Effector memory CD4-positive, alpha-beta T cell (primary cell): ENCODE results near the gene GUSB.
"Not testable (repeated sequence)": the region's sequence is repeated elsewhere in the genome, so short reads cannot be mapped to it uniquely, and the experiment has no call there.

Experiments used
- DNase-seq, 3 donors: peaks; one replicate each; pipeline ENCODE4 v3.0.0-alpha.2; 2020
- H3K27ac ChIP-seq: 2 replicates; pipeline ENCODE4 v1.7.0; 2013; ENCODE audit warnings: mild to moderate bottlenecking, low read length, moderate library complexity; ENCODE audit not compliant: insufficient read depth, poor library complexity, severe bottlenecking
- H3K27me3 ChIP-seq: replicated peaks from 2 replicates; pipeline ENCODE4 v1.7.0; 2013; ENCODE audit warnings: mild to moderate bottlenecking, low read length; ENCODE audit not compliant: insufficient read depth, control insufficient read depth, poor library complexity, severe bottlenecking
- H3K36me3 ChIP-seq: 2 replicates; pipeline ENCODE4 v1.7.0; 2013; ENCODE audit warnings: mild to moderate bottlenecking, low read length, moderate library complexity; ENCODE audit not compliant: control insufficient read depth, insufficient read depth
- H3K4me1 ChIP-seq: 2 replicates; pipeline ENCODE4 v1.7.0; 2013; ENCODE audit warnings: low read length, mild to moderate bottlenecking; ENCODE audit not compliant: control insufficient read depth, insufficient read depth, poor library complexity, severe bottlenecking
- H3K4me3 ChIP-seq: 2 replicates; pipeline ENCODE4 v1.7.0; 2013; ENCODE audit warnings: low read length, low read depth, mild to moderate bottlenecking; ENCODE audit not compliant: insufficient read depth, poor library complexity, severe bottlenecking
- H3K9me3 ChIP-seq: 2 replicates; pipeline ENCODE4 v1.7.0; 2013; ENCODE audit warnings: mild to moderate bottlenecking, low read length, moderate library complexity; ENCODE audit not compliant: control insufficient read depth

GUSB gene

DNA sequence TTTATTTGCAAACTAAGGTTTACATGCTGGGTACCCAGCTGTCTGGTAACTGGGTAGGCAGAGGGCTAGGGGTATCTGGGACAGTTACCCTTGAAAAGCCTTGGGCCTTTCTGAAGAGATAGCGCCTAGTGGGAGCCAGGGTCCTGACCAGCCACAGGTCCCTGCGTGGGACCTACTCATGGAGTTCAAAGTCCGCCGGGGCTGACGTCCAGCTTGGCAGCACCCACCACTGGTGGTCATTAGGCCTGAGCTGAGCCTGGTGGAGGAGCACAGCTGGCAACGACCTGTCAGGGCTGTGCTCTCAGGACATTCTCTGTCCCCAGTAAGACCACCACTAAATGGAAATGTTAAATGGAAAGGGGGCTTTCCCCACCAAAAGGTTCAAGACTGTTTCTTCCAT is 20.0 kb downstream of the GUSB start:
- Histone ChIP-seq H3K9me3 (no peaks in the 10 kb centered on the region), H3K36me3 (peaks cover 66% of the 10 kb centered on the region), H3K27ac (no peak overlapping the region), H3K4me3 (no peak overlapping the region), H3K27me3 (no peaks in the 10 kb centered on the region), H3K4me1 (no peaks in the 10 kb centered on the region)
- DNase-seq = no peak

DNA sequence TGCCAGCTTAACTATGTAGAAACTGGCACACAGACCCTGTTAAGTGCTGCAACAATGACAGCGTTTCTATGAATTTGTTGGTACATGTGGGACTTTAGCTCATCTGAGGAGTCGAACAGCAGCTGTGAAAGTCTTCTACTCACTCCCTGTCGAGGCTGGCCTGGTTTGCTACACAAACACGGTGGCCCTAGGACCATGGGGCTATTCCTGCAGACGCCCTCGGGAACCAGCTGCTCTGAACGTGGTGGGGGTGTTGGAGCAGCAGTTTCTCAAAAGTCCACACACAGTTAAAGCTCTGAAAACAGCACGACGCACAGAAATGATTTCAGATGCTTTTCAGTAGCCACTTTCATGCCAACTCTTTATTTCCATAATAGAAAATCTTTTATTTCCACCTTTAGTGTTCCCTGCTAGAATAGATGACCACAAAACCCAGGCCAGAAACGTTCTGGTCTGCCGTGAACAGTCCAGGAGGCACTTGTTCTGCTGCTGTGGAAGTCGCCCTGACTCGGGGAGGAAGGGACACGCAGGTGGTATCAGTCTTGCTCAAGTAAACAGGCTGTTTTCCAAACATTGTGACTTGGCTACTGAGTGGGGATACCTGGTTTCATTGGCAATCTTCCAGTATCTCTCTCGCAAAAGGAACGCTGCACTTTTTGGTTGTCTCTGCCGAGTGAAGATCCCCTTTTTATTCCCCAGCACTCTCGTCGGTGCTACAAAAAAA is 21.5 kb downstream of the GUSB start:
- peaks cover 53% of the 10 kb centered on the region for H3K36me3 ChIP-seq
- H3K4me1 ChIP-seq = no peaks in the 10 kb centered on the region

DNA sequence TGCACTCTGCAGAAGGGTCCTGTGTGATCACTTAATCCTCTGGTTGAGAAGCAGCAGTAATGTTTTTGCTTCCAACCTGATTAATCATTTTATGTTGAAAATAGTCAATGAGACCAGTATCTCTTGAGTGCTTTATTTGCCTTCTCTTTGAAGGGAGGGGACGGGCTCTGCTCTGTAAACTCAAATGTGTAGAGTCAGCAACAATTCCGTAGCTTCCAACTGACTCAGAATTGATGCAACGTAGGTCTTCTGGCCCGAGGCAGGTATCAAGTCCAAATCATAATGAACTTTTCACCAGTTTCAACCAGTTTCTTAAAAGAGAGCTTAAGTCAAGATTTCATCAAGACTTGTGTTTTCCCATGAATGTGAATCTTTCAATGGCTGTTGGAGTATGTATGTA is 26.3 kb downstream of the GUSB start:
- H3K9me3 ChIP-seq = no peaks in the 10 kb centered on the region
- peaks cover 26% of the 10 kb centered on the region for H3K36me3 ChIP-seq
- H3K4me1 ChIP-seq = no peaks in the 10 kb centered on the region
- H3K27ac ChIP-seq = no peak overlapping the region
- H3K27me3 ChIP-seq = no peaks in the 10 kb centered on the region
- no peak overlapping the region for H3K4me3 ChIP-seq
- no peak for DNase-seq

More for the DNA sequence above, 21.5 kb downstream of the GUSB start:
- no peak overlapping the region for H3K27ac ChIP-seq
- no peaks in the 10 kb centered on the region for H3K9me3 ChIP-seq
- no peak for DNase-seq
- H3K4me3 ChIP-seq = no peak overlapping the region
- H3K27me3 ChIP-seq = no peaks in the 10 kb centered on the region

DNA sequence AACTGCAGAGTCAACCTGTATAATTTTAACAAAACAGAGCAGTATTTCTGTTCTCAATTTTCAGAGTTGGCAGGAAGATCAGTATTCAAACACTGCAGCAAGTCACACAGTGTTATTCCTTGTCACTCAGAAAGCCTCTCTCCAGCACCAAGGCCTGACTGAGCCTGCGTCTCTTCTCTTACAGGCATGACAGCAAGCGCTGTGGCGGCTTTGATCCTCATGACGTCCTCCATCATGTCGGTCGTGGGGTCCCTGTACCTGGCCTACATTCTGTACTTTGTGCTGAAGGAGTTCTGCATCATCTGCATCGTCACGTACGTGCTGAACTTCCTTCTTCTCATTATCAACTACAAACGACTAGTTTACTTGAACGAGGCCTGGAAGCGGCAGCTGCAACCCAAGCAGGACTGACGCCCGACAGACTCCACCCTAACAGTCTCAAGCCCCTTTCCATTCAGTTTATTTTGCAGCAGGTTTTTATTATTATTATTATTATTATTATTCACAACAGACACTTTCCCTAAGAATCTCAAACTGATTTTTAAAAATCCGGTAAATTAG is 28.0 kb downstream of the GUSB start:
- Histone ChIP-seq H3K27ac (no peak overlapping the region), H3K4me3 (no peak overlapping the region), H3K27me3 (no peaks in the 10 kb centered on the region), H3K9me3 (no peaks in the 10 kb centered on the region), H3K4me1 (no peaks in the 10 kb centered on the region), H3K36me3 (peaks cover 10% of the 10 kb centered on the region)
- no peak for DNase-seq

GRCh38 chr7:65953001-65953720 is 28.9 kb downstream of the GUSB start:
- Histone ChIP-seq H3K9me3 (no peaks in the 10 kb centered on the region), H3K27ac (no peak overlapping the region), H3K36me3 (peaks cover 8% of the 10 kb centered on the region), H3K4me1 (no peaks in the 10 kb centered on the region), H3K4me3 (no peak overlapping the region), H3K27me3 (no peaks in the 10 kb centered on the region)
- no peak for DNase-seq

GRCh38 chr7:65951837-65952578 is 30.0 kb downstream of the GUSB start:
- Histone ChIP-seq H3K9me3 (no peaks in the 10 kb centered on the region), H3K4me3 (no peak overlapping the region), H3K27me3 (no peaks in the 10 kb centered on the region), H3K27ac (no peak overlapping the region), H3K36me3 (peaks cover 8% of the 10 kb centered on the region), H3K4me1 (no peaks in the 10 kb centered on the region)
- no peak for DNase-seq

- Histone ChIP-seq H3K36me3 (no peaks in the 10 kb centered on the region), H3K27me3 (no peaks in the 10 kb centered on the region), H3K27ac (no peak overlapping the region), H3K4me1 (no peaks in the 10 kb centered on the region), H3K9me3 (no peaks in the 10 kb centered on the region), H3K4me3 (no peak overlapping the region)
- DNase-seq = no peak
Measured at GRCh38 chr7:65946904-65947303, 35.1 kb downstream of the GUSB start.

GRCh38 chr7:65945787-65946186 is 36.2 kb downstream of the GUSB start:
- H3K27ac ChIP-seq, H3K4me1 ChIP-seq, H3K9me3 ChIP-seq, DNase-seq, H3K4me3 ChIP-seq, H3K27me3 ChIP-seq, H3K36me3 ChIP-seq: not testable (repeated sequence)

DNA sequence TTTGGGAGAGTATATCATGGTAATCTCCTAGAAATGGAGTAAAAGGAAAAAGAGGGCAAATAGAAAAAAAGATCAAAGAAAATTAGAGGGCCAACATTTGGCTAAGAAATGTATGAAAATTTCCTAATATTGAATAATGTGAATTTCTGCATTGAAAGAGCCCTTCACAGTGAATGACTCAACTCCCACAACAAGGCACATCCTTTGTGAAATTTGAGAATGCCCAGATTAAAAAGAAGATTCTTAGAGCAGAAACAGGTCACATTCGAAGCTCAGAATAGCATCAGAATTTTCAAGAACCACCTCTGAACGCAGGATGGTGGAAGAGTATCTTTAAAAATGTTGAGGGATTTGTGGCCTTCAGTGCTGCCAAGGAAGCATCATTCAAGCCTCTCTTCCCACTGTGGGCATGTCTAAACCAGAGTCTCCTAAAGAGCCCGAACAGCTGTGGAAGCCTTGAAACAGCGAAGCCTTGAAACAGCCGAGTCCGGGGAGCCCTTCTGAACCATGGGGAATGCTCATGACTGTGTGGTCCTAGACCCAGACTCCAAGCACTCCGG is 43.6 kb downstream of the GUSB start:
- Histone ChIP-seq H3K9me3 (no peaks in the 10 kb centered on the region), H3K27me3 (no peaks in the 10 kb centered on the region), H3K27ac (no peak overlapping the region), H3K4me3 (no peak overlapping the region), H3K36me3 (no peaks in the 10 kb centered on the region), H3K4me1 (no peaks in the 10 kb centered on the region)
- no peak for DNase-seq
